Stimulated activated naive CD8-positive, alpha-beta T cell treated with anti-CD3 and anti-CD28 coated beads, Interleukin-15, amount 100 ng/mL, for 72 hours (primary cell): ENCODE data around the gene ZSCAN10.

Experiments
- ATAC-seq: fragments of 150-1000 bp; cut with Tn5 transposase; 2 replicates; pipeline ENCODE4 v1.10.0; 2021; ENCODE audit warnings: mild to moderate bottlenecking, moderate library complexity
- DNase-seq, 2 donors: peaks; one replicate each; pipeline ENCODE4 v3.0.0; 2021 to 2022
- H3K27ac Mint-ChIP-seq, 2 donors: one replicate each; pipeline ENCODE4 v1.8.0; 2022; ENCODE audit warnings: mild to moderate bottlenecking in 2 of 2, mixed read lengths in 2 of 2, moderate library complexity in 2 of 2
- H3K27me3 Mint-ChIP-seq: one replicate; pipeline ENCODE4 v1.8.0; 2022; ENCODE audit warnings: mixed read lengths
- H3K4me1 Mint-ChIP-seq: one replicate; pipeline ENCODE4 v1.8.0; 2022; ENCODE audit warnings: mild to moderate bottlenecking, mixed read lengths
- H3K4me3 Mint-ChIP-seq, 2 donors: one replicate each; pipeline ENCODE4 v1.8.0; 2022; ENCODE audit warnings: mild to moderate bottlenecking in 2 of 2, mixed read lengths in 2 of 2, moderate library complexity in 1 of 2
- H3K9me3 Mint-ChIP-seq, 2 donors: one replicate each; pipeline ENCODE4 v1.8.0; 2022; ENCODE audit warnings: mixed read lengths in 2 of 2

The ZSCAN10 gene

DNA sequence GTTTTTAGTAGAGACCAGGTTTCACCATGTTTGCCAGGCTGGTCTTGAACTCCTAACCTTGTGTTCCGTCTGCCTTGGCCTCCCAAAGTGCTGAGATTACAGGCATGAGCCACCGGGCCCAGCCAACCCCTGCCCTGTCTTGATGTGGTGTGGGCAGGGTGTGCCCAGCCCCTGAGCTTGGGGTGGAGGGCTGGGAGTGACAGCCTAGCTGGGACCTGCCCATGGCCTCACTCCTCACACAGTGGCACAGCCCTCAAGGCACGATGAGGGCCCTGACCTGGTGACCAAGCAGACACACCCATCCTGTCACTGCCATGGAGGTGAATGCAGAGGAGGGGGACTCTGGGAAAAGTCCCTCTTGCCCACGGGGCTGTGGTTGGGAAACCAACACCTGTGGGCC is 30.6 kb downstream of the ZSCAN10 start:
- no peaks in the 10 kb centered on the region for H3K27me3 Mint-ChIP-seq
- no peaks in the 10 kb centered on the region for H3K9me3 Mint-ChIP-seq
- DNase-seq: no peak
- peak overlapping the region; percentile 89 to 96 for H3K4me3 Mint-ChIP-seq
- peaks cover 84% of the 10 kb centered on the region for H3K4me1 Mint-ChIP-seq
- H3K27ac Mint-ChIP-seq: peak overlapping the region; percentile 93 to 98
- no peak for ATAC-seq

- peak overlapping the region; percentile 99 for H3K27ac Mint-ChIP-seq
- H3K9me3 Mint-ChIP-seq: no peaks in the 10 kb centered on the region
- H3K27me3 Mint-ChIP-seq: no peaks in the 10 kb centered on the region
- peak overlapping the region; percentile 96 to 99 for H3K4me3 Mint-ChIP-seq
- peaks cover 88% of the 10 kb centered on the region for H3K4me1 Mint-ChIP-seq
- ATAC-seq (no peak), DNase-seq (no peak)
Observed at GRCh38 chr16:3066440-3066748, 32.7 kb downstream of the ZSCAN10 start.

- peak in 1 of 2 donors; percentile 46 for DNase-seq
- peak; percentile 10 for ATAC-seq
- Mint-ChIP-seq H3K27ac (peak overlapping the region; percentile 99), H3K9me3 (no peaks in the 10 kb centered on the region), H3K4me1 (peaks cover 87% of the 10 kb centered on the region), H3K27me3 (no peaks in the 10 kb centered on the region), H3K4me3 (peak overlapping the region; percentile 96 to 99)
Observed at GRCh38 chr16:3065742-3066439, 33.2 kb downstream of the ZSCAN10 start.

- peak within 1 kb of the TSS; percentile 96 to 99 for H3K4me3 Mint-ChIP-seq
- ATAC-seq (peak; percentile 61), DNase-seq (peak in 1 of 2 donors; percentile 75)
- peaks cover 87% of the 10 kb centered on the region for H3K4me1 Mint-ChIP-seq
- H3K27ac Mint-ChIP-seq: peak within 1 kb of the TSS; percentile 99
- no peaks in the 10 kb centered on the region for H3K9me3 Mint-ChIP-seq
- H3K27me3 Mint-ChIP-seq: no peaks in the 10 kb centered on the region
Observed at GRCh38 chr16:3065069-3065741, 33.9 kb downstream of the ZSCAN10 start, which contains the start of gene IL32. Gene IL32 (plus strand): TSS chr16:3065640. CDS start chr16:3065812, 172 bp downstream.

DNA sequence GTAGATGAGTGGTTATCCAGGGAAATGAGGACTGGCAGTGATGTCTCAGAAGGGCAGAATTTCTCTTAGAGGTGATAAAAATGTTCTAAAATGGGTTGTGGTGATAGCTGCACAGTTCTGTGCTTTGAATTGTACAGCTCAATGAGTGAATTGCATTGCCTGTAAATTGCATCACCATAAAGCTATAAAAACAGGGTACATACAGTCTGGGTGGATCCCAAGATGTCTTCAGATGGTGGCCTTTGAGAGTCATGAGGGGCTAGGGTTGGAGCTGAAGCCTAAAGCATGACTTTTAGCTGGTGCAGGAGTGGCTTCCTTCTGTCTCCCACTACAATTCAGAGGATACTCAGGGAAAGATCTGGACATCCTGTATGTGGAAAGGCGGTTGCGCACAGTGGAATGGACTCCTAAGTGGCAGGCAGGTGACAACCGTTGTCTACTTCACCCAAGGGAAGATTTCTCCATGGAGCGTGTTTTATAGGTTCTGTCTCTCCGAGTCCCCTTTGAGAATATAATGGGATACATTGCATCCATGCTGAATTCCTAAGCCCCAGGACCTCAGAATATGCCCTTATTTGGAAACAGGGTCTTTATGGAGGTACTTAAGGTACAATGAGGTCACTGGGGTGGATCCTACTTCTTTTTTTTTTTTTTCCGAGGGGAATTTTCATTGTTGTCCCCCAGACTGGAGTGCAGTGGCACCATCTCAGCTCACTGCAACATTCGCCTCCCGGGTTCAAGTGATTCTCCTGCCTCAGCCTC is 35.3 kb downstream of the ZSCAN10 start:
- H3K4me1 Mint-ChIP-seq: peaks cover 80% of the 10 kb centered on the region
- peak overlapping the region; percentile 98 to 99 for H3K27ac Mint-ChIP-seq
- no peaks in the 10 kb centered on the region for H3K27me3 Mint-ChIP-seq
- no peaks in the 10 kb centered on the region for H3K9me3 Mint-ChIP-seq
- peak; percentile 27 for ATAC-seq
- DNase-seq: no peak
- H3K4me3 Mint-ChIP-seq: peak overlapping the region; percentile 96 to 99

- Mint-ChIP-seq H3K27me3 (no peaks in the 10 kb centered on the region), H3K9me3 (no peaks in the 10 kb centered on the region), H3K4me1 (peaks cover 71% of the 10 kb centered on the region), H3K27ac (peak overlapping the region in 1 of 2 donors; percentile 62), H3K4me3 (no peak overlapping the region)
- DNase-seq (no peak), ATAC-seq (no peak)
Observed at GRCh38 chr16:3062553-3062952, 36.5 kb downstream of the ZSCAN10 start.

GRCh38 chr16:3060339-3061127 is 38.6 kb downstream of the ZSCAN10 start:
- H3K27ac Mint-ChIP-seq: peak overlapping the region; percentile 93 to 95
- ATAC-seq (no peak), DNase-seq (no peak)
- no peaks in the 10 kb centered on the region for H3K9me3 Mint-ChIP-seq
- no peaks in the 10 kb centered on the region for H3K27me3 Mint-ChIP-seq
- peak overlapping the region; percentile 82 to 88 for H3K4me3 Mint-ChIP-seq
- H3K4me1 Mint-ChIP-seq: peaks cover 83% of the 10 kb centered on the region

DNA sequence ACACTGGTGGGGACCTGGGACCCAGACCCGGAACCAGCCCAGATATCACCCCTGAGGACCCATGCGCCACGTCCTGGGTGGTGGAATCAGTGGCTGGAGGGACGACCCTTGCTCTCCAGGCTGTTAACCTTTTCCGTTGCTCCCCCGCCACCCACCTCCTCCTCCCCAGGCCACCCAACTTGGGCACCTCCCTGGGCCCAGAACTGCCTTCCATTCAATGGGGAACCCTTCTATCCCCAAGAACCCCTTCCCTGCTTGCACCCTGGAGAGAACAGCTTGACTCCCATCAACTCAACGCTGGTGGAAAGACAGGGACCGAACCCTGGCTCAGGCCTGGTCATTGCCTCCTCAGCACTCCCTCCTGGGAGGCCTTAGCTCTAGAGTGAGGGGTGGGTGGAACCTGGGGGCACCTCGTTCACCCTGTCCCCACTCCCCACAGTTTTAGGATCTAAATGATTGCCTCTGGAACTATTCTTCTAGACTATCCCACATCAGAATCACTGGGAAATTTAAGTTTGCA is 39.3 kb downstream of the ZSCAN10 start:
- DNase-seq (no peak), ATAC-seq (no peak)
- H3K27ac Mint-ChIP-seq: peak overlapping the region; percentile 93 to 95
- no peaks in the 10 kb centered on the region for H3K9me3 Mint-ChIP-seq
- H3K4me3 Mint-ChIP-seq: peak overlapping the region; percentile 82 to 88
- H3K4me1 Mint-ChIP-seq: peaks cover 83% of the 10 kb centered on the region
- no peaks in the 10 kb centered on the region for H3K27me3 Mint-ChIP-seq

DNA sequence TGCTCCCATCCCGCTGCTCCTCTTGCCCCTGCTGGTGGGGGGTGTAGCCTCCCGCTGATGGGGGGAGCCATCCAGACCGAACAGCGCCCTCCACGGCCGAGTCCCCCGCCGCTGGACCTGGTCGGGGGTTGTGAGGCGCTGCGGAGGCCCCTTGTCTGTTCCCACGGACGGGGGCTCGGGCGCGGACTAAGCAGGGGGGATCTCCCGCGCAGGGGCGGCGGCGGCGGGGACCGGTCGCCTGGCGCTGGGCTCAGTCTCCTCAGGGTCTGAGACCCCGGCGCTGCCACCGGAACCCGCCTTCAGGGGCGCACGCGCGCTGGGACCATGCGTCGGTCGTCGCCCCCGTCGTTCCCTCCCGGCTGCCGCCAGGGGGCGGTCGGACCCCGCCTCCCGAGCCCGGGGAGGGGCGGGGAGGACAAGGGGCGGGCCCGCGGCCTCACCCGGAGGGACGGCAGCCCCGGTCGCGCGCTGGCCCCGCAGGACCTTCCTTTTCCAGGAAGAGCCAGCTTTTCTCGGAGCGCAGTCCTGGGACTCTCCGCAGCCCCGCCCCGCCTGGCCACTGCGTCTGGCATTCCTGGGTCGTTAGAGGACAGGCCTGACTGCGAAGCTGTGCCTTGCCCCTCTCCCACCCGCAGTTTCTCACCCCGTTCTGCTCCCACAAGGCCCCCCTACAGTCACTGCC is 39.9 kb downstream of the ZSCAN10 start:
- DNase-seq (peak; percentile 92 to 93), ATAC-seq (peak; percentile 80)
- no peaks in the 10 kb centered on the region for H3K9me3 Mint-ChIP-seq
- peak overlapping the region; percentile 82 to 88 for H3K4me3 Mint-ChIP-seq
- peaks cover 83% of the 10 kb centered on the region for H3K4me1 Mint-ChIP-seq
- H3K27ac Mint-ChIP-seq: peak overlapping the region; percentile 93 to 95
- H3K27me3 Mint-ChIP-seq: no peaks in the 10 kb centered on the region

- H3K27me3 Mint-ChIP-seq: no peaks in the 10 kb centered on the region
- peak overlapping the region; percentile 22 to 62 for H3K27ac Mint-ChIP-seq
- ATAC-seq (peak; percentile 57), DNase-seq (peak in 1 of 2 donors; percentile 69)
- H3K9me3 Mint-ChIP-seq: no peaks in the 10 kb centered on the region
- peak overlapping the region; percentile 82 to 88 for H3K4me3 Mint-ChIP-seq
- H3K4me1 Mint-ChIP-seq: peaks cover 83% of the 10 kb centered on the region
Observed at GRCh38 chr16:3058139-3059030, 40.7 kb downstream of the ZSCAN10 start.

GRCh38 chr16:3057181-3058138 is 41.6 kb downstream of the ZSCAN10 start:
- Mint-ChIP-seq H3K27ac (peak overlapping the region; percentile 41 to 93), H3K4me1 (peaks cover 77% of the 10 kb centered on the region), H3K27me3 (no peaks in the 10 kb centered on the region), H3K4me3 (peak overlapping the region; percentile 82 to 88), H3K9me3 (no peaks in the 10 kb centered on the region)
- ATAC-seq (no peak), DNase-seq (peak in 1 of 2 donors; percentile 40)

GRCh38 chr16:3056336-3057180 is 42.5 kb downstream of the ZSCAN10 start:
- peak overlapping the region; percentile 82 to 88 for H3K4me3 Mint-ChIP-seq
- no peaks in the 10 kb centered on the region for H3K9me3 Mint-ChIP-seq
- H3K27me3 Mint-ChIP-seq: no peaks in the 10 kb centered on the region
- H3K27ac Mint-ChIP-seq: peak overlapping the region; percentile 76 to 78
- H3K4me1 Mint-ChIP-seq: peaks cover 73% of the 10 kb centered on the region
- DNase-seq (no peak), ATAC-seq (no peak)
